Panc1 (cell line): ENCODE measurements around the gene VWF. TPM values are rescaled to one million over a fixed set of nuclear protein-coding genes. Genes with fewer than 3 reads are reported as not detected.

Experiments used
- ATAC-seq: fragments of 200-7000 bp; cut with Tn5 transposase; 2 replicates; pipeline ENCODE4 v1.9.1; 2020; ENCODE audit warnings: mild to moderate bottlenecking, moderate library complexity
- BruUV-seq: library from RNA; stranded (reverse); fragments of 400-500 nt; replicated peaks from 2 replicates; lab custom pipeline; 2021; lab: Mats Ljungman, UMichigan
- CTCF ChIA-PET: fragments of 300-600 bp; sonication (Branson Sonifier 250); formaldehyde crosslinking; loops from one replicate; lab custom pipeline; 2022; ENCODE audit warnings: antibody characterized with exemption; lab: Charles Lee
- POLR2A ChIA-PET: fragments of 300-600 bp; sonication (Branson Sonifier 250); formaldehyde crosslinking; loops from one replicate; lab custom pipeline; 2022; ENCODE audit warnings: antibody characterized with exemption; lab: Charles Lee
- DNase-seq: peaks from one replicate; pipeline ENCODE4 v3.0.0-alpha.2; 2010; ENCODE audit warnings: low read depth, low spot score
- H3K27ac ChIP-seq: 2 replicates; pipeline ENCODE4 v1.5.1; 2011; ENCODE audit warnings: mild to moderate bottlenecking, low read length, inconsistent platforms
- H3K27me3 ChIP-seq: fragments of 200-500 bp; sonication (Bioruptor generic); 2 replicates; pipeline ENCODE4 v1.6.0; 2014; ENCODE audit warnings: low read length, inconsistent platforms; ENCODE audit not compliant: control insufficient read depth, insufficient read depth
- H3K36me3 ChIP-seq: fragments of 200-500 bp; sonication (Bioruptor generic); 2 replicates; pipeline ENCODE4 v1.5.1; 2014; ENCODE audit warnings: inconsistent platforms, mild to moderate bottlenecking, low read length, moderate library complexity; ENCODE audit not compliant: control insufficient read depth, insufficient read depth
- H3K4me1 ChIP-seq: 2 replicates; pipeline ENCODE4 v1.5.1; 2011; ENCODE audit warnings: inconsistent platforms, mild to moderate bottlenecking, low read length, moderate library complexity; ENCODE audit not compliant: control insufficient read depth, insufficient read depth
- H3K4me3 ChIP-seq, 2 experiments: 2 replicates each; pipeline ENCODE4 v1.5.1; 2011 to 2012; ENCODE audit warnings: low read depth in 2 of 2, low read length in 2 of 2, mild to moderate bottlenecking in 2 of 2, inconsistent platforms in 1 of 2, moderate library complexity in 1 of 2
- H3K9me3 ChIP-seq: fragments of 200-500 bp; sonication (Bioruptor generic); 2 replicates; pipeline ENCODE4 v1.5.1; 2014; ENCODE audit warnings: low read depth, mild to moderate bottlenecking, inconsistent platforms, low read length, moderate library complexity; ENCODE audit not compliant: control insufficient read depth, insufficient read depth
- CTCF ChIP-seq: fragments of 450-650 bp; IDR thresholded peaks from 2 replicates; pipeline ENCODE4 v1.5.1; 2017; ENCODE audit warnings: mild to moderate bottlenecking
- POLR2AphosphoS5 ChIP-seq: IDR thresholded peaks from 2 replicates; pipeline ENCODE4 v1.6.1; 2012; ENCODE audit warnings: mild to moderate bottlenecking, low read depth, low read length, moderate library complexity
- REST ChIP-seq, 2 experiments: IDR thresholded peaks; 2 replicates each; pipeline ENCODE4 v1.6.1; 2011 to 2012; ENCODE audit warnings: low read depth in 2 of 2, control low read depth in 1 of 2, low read length in 1 of 2, mild to moderate bottlenecking in 1 of 2, moderate library complexity in 1 of 2; ENCODE audit not compliant: insufficient read depth in 1 of 2
- SIN3A ChIP-seq: IDR thresholded peaks from 2 replicates; pipeline ENCODE4 v1.6.1; 2012; ENCODE audit warnings: low read depth, mild to moderate bottlenecking, low read length, moderate library complexity, borderline replicate concordance; ENCODE audit not compliant: insufficient read depth
- TCF7L2 ChIP-seq: IDR thresholded peaks from 2 replicates; pipeline ENCODE4 v1.6.1; 2011; ENCODE audit warnings: mild to moderate bottlenecking, low read depth, low read length, inconsistent platforms
- in situ Hi-C: cut with HindIII; loops from 2 replicates; pipeline ENCODE4 v1.10.0; 2016; ENCODE audit warnings: low sequenced_read_pairs, low pct_unique_long_range_greater_than_20kb
- intact Hi-C: fragments of 100-400 bp; cut with micrococcal nuclease; formaldehyde crosslinking; loops from one replicate; pipeline ENCODE4 v1.10.0; 2022; ENCODE audit not compliant: unreplicated experiment
- total RNA-seq: library from RNA; stranded (reverse); gene quantifications from one replicate; pipeline ENCODE4 v1.2.1, GENCODE V29; 2021; ENCODE audit not compliant: unreplicated experiment

Gene VWF
- total RNA-seq, 1 experiment from 2014 or later: 0.31 TPM

- TF ChIP-seq REST (IDR thresholded peaks at IDR 0.05; ENCODE audit: insufficient read depth in 1 of 2, low read depth in 2 of 2, low read length in 1 of 2): no peak
- no peak for TF ChIP-seq CTCF
- TF ChIP-seq TCF7L2: no peak
- TF ChIP-seq POLR2AphosphoS5: no peak
- TF ChIP-seq SIN3A: no peak
- H3K27ac ChIP-seq: no peak overlapping the region
- intact Hi-C loops: no loop called here
- no peak for ATAC-seq
- H3K4me3 ChIP-seq: no peak overlapping the region
- DNase-seq: no peak
- in situ Hi-C loops: no loop called here
- no peaks in the 10 kb centered on the region for H3K4me1 ChIP-seq
- no peaks in the 10 kb centered on the region for H3K36me3 ChIP-seq
- no peaks in the 10 kb centered on the region for H3K9me3 ChIP-seq
- ChIA-PET CTCF (no interaction called here), POLR2A (no interaction called here)
- no TSS peak for BruUV-seq
- no peaks in the 10 kb centered on the region for H3K27me3 ChIP-seq
Observed at GRCh38 chr12:6034596-6034995, 89.9 kb downstream of the VWF start.

- H3K4me3 ChIP-seq: no peak overlapping the region
- ATAC-seq: no peak
- DNase-seq: no peak
- in situ Hi-C loops (no loop called here), intact Hi-C loops (no loop called here)
- BruUV-seq: no TSS peak
- no peaks in the 10 kb centered on the region for H3K36me3 ChIP-seq
- no peak overlapping the region for H3K27ac ChIP-seq
- no peaks in the 10 kb centered on the region for H3K9me3 ChIP-seq
- CTCF ChIA-PET: no interaction called here
- POLR2A ChIA-PET: no interaction called here
- no peaks in the 10 kb centered on the region for H3K4me1 ChIP-seq
- TF ChIP-seq CTCF: no peak
- H3K27me3 ChIP-seq: no peaks in the 10 kb centered on the region
Observed at GRCh38 chr12:6033546-6033945, 90.9 kb downstream of the VWF start.

GRCh38 chr12:6032726-6033125, 91.7 kb downstream of the VWF start:
- CTCF ChIA-PET: interaction anchor here (1.1 kb wide), 1 partner anchor 44 kb away, joined by 5 read pairs; no protein-coding TSS in a partner anchor
- TF ChIP-seq REST (IDR thresholded peaks at IDR 0.05; ENCODE audit: insufficient read depth in 1 of 2, low read depth in 2 of 2, low read length in 1 of 2) (no peak), SIN3A (no peak), POLR2AphosphoS5 (no peak), CTCF (no peak), TCF7L2 (no peak)
- no peak for ATAC-seq

More at GRCh38 chr12:6032726-6033125, 91.7 kb downstream of the VWF start:
- H3K4me3 ChIP-seq: no peak overlapping the region
- H3K9me3 ChIP-seq: no peaks in the 10 kb centered on the region
- POLR2A ChIA-PET: no interaction called here
- DNase-seq: no peak
- H3K27me3 ChIP-seq: no peaks in the 10 kb centered on the region
- in situ Hi-C loops: no loop called here
- H3K36me3 ChIP-seq: no peaks in the 10 kb centered on the region
- BruUV-seq: no TSS peak
- intact Hi-C loops: no loop called here
- no peaks in the 10 kb centered on the region for H3K4me1 ChIP-seq
- no peak overlapping the region for H3K27ac ChIP-seq
